Lower leg skin (tissue), 3 donors: ENCODE measurements around the gene DNAJC12.

Experiments
- POLR2A ChIP-seq, 2 donors: fragments of 450-650 bp; IDR thresholded peaks; one replicate each; pipeline ENCODE4 v1.6.1; 2016 to 2017; ENCODE audit warnings: antibody characterized with exemption in 2 of 2, mild to moderate bottlenecking in 1 of 2, moderate library complexity in 1 of 2
- TF ChIP-seq, protein P1 (sequence below), 3 donors: fragments of 450-650 bp; IDR thresholded peaks; one replicate each; pipeline ENCODE4 v1.5.1; 2016; ENCODE audit warnings: antibody characterized with exemption in 3 of 3, mild to moderate bottlenecking in 3 of 3, moderate library complexity in 2 of 3

DNA sequence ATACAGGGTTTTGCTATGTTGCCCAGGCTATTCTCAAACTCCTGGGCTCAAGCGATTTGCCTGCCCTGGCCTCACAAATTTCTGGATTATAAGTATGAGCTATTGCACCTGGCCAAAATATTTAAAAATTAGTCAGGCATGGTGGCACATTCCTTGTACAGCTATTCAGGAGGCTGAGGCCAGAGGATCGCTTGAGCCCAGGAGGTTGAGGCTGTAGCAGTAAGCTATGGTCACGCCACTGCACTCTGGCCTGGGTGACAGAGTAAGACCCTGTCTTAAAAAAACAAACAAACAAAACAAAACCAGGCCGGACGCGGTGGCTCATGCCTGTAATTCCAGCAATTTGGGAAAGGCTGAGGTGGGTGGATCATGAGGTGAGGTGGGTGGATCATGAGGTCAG is 32.0 kb upstream of the DNAJC12 start:
- TF ChIP-seq POLR2A (IDR thresholded peaks at IDR 0.05): no peak
- TF ChIP-seq, protein P1, sequence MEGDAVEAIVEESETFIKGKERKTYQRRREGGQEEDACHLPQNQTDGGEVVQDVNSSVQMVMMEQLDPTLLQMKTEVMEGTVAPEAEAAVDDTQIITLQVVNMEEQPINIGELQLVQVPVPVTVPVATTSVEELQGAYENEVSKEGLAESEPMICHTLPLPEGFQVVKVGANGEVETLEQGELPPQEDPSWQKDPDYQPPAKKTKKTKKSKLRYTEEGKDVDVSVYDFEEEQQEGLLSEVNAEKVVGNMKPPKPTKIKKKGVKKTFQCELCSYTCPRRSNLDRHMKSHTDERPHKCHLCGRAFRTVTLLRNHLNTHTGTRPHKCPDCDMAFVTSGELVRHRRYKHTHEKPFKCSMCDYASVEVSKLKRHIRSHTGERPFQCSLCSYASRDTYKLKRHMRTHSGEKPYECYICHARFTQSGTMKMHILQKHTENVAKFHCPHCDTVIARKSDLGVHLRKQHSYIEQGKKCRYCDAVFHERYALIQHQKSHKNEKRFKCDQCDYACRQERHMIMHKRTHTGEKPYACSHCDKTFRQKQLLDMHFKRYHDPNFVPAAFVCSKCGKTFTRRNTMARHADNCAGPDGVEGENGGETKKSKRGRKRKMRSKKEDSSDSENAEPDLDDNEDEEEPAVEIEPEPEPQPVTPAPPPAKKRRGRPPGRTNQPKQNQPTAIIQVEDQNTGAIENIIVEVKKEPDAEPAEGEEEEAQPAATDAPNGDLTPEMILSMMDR (IDR thresholded peaks at IDR 0.05): no peak
